DND-41 (cell line): Measurements from ENCODE around the gene DYRK1A.
A peak's percentile ranks its signal among the peaks of the same experiment; 100 is the strongest.

Experiments used
- ATAC-seq: fragments of 200-7000 bp; cut with Tn5 transposase; 3 replicates; pipeline ENCODE4 v1.9.1; 2021; ENCODE audit warnings: low read depth; ENCODE audit not compliant: insufficient read depth
- DNase-seq: peaks from one replicate; pipeline ENCODE4 v3.0.0-alpha.2; 2020
- H2AFZ ChIP-seq: 2 replicates; pipeline ENCODE4 v1.6.0; 2012; ENCODE audit warnings: low read depth, low read length
- H3K27ac ChIP-seq: 2 replicates; pipeline ENCODE4 v1.5.1; 2012; ENCODE audit warnings: low read length, inconsistent platforms
- H3K27me3 ChIP-seq: fragments of 200-600 bp; sonication (generic); 2 replicates; pipeline ENCODE4 v1.6.0; 2012; ENCODE audit warnings: low read length, mild to moderate bottlenecking, inconsistent platforms; ENCODE audit not compliant: insufficient read depth, poor library complexity
- H3K36me3 ChIP-seq: 2 replicates; pipeline ENCODE4 v1.5.1; 2012; ENCODE audit warnings: low read length, inconsistent platforms; ENCODE audit not compliant: insufficient read depth
- H3K4me1 ChIP-seq: 2 replicates; pipeline ENCODE4 v1.5.1; 2012; ENCODE audit warnings: mild to moderate bottlenecking, low read length; ENCODE audit not compliant: insufficient read depth
- H3K4me2 ChIP-seq: 2 replicates; pipeline ENCODE4 v1.6.0; 2012; ENCODE audit warnings: mild to moderate bottlenecking, moderate library complexity, low read length, inconsistent platforms; ENCODE audit not compliant: insufficient read depth
- H3K4me3 ChIP-seq, 2 experiments: fragments of 200-600 bp in 1 of 2; shearing (Covaris generic) in 1 of 2; 2 replicates each; pipeline ENCODE4 v1.5.1; 2012 to 2016; ENCODE audit warnings: inconsistent platforms in 2 of 2, low read length in 2 of 2, mild to moderate bottlenecking in 2 of 2, low read depth in 1 of 2, moderate library complexity in 1 of 2
- H3K79me2 ChIP-seq: 2 replicates; pipeline ENCODE4 v1.6.0; 2012; ENCODE audit warnings: low read length, inconsistent platforms; ENCODE audit not compliant: insufficient read depth
- H3K9ac ChIP-seq: 2 replicates; pipeline ENCODE4 v1.6.0; 2012; ENCODE audit warnings: low read depth, mild to moderate bottlenecking, inconsistent platforms, low read length, moderate library complexity
- H3K9me3 ChIP-seq: 2 replicates; pipeline ENCODE4 v1.5.1; 2012; ENCODE audit warnings: low read length, moderate library complexity, mild to moderate bottlenecking, inconsistent platforms; ENCODE audit not compliant: insufficient read depth, severe bottlenecking
- H4K20me1 ChIP-seq: 2 replicates; pipeline ENCODE4 v1.6.0; 2012; ENCODE audit warnings: low read length; ENCODE audit not compliant: insufficient read depth
- EZH2 ChIP-seq: IDR thresholded peaks from 3 replicates; pipeline ENCODE4 v1.6.1; 2012; ENCODE audit warnings: borderline replicate concordance, low read depth, mild to moderate bottlenecking, moderate library complexity, low read length, inconsistent platforms; ENCODE audit not compliant: severe bottlenecking
- TF ChIP-seq, protein P1 (sequence below): IDR thresholded peaks from 2 replicates; pipeline ENCODE4 v1.5.1; 2012; ENCODE audit warnings: borderline replicate concordance, low read length, moderate library complexity, mild to moderate bottlenecking; ENCODE audit not compliant: poor library complexity, severe bottlenecking; ENCODE audit errors: extremely low read depth

DYRK1A gene

DNA sequence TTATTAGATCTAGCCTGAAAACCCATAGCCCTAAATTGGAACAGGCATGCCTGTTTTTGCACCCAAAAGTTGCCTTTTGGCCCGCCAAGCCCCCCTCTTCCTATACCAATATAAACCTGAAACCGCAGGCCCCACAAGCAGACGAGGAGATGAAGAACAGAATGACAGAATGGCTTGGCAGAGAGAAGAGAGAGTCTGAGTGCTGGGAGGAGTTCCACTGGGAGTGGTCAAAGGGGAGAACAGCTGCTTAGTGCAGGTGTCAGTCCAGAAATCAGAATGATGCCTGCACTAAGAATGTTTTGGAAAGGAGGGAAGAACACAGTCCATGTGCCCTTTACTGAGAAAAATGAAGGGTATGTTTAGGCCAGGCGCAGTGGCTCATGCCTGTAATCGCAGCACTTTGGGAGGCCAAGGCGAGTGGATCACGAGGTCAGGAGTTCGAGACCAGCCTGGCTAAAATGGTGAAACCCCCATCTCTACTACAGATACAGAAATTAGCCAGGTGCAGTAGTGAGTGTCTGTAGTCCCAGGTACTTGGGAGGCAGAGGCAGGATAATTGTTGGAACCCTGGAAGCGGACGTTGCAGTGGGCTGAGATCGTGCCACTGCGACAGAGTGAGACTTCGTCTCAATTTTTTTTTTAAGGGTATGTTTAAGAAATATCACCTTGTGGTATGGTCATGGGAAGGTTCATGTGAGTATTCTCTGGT is 9.4 kb downstream of the DYRK1A start:
- Histone ChIP-seq H3K4me2 (peak overlapping the region; percentile 19; the same call in 1 of the 2 replicates), H3K36me3 (no peaks in the 10 kb centered on the region), H3K9ac (no peak overlapping the region), H4K20me1 (peaks cover 98% of the 10 kb centered on the region), H3K9me3 (no peaks in the 10 kb centered on the region), H3K4me1 (peaks cover 84% of the 10 kb centered on the region), H3K27ac (no peak overlapping the region), H3K4me3 (no peak overlapping the region), H2AFZ (no peak overlapping the region), H3K79me2 (peaks cover 100% of the 10 kb centered on the region), H3K27me3 (no peaks in the 10 kb centered on the region)
- peak; percentile 37 for DNase-seq
- peak; percentile 60; the same call in 2 of the 3 replicates for ATAC-seq
- no peak for TF ChIP-seq EZH2
- TF ChIP-seq, protein P1, sequence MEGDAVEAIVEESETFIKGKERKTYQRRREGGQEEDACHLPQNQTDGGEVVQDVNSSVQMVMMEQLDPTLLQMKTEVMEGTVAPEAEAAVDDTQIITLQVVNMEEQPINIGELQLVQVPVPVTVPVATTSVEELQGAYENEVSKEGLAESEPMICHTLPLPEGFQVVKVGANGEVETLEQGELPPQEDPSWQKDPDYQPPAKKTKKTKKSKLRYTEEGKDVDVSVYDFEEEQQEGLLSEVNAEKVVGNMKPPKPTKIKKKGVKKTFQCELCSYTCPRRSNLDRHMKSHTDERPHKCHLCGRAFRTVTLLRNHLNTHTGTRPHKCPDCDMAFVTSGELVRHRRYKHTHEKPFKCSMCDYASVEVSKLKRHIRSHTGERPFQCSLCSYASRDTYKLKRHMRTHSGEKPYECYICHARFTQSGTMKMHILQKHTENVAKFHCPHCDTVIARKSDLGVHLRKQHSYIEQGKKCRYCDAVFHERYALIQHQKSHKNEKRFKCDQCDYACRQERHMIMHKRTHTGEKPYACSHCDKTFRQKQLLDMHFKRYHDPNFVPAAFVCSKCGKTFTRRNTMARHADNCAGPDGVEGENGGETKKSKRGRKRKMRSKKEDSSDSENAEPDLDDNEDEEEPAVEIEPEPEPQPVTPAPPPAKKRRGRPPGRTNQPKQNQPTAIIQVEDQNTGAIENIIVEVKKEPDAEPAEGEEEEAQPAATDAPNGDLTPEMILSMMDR = no peak

DNA sequence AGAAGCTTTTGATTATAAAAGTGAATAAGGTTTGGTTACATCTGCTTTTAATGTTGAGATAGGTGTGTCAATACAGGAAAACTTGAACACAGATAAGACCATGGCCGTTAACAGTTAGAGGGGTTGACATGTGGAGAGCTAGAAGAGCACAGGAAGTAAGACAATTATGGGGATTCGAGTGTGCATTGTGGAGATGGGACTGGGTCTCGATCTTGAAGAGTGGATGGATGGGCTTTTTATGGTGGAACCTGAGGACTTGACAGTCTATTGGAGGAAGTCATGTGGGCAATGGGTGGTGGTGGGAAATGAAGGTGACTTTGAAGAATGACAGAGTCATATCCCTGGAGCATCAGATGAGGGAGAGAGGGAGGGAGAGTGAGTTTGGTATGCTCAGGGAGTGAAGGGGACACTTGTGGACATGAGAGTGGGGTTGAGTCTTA is 12.1 kb downstream of the DYRK1A start:
- H4K20me1 ChIP-seq = peaks cover 98% of the 10 kb centered on the region
- H3K36me3 ChIP-seq = no peaks in the 10 kb centered on the region
- no peak for TF ChIP-seq EZH2
- H3K9me3 ChIP-seq = no peaks in the 10 kb centered on the region
- DNase-seq = no peak
- peaks cover 100% of the 10 kb centered on the region for H3K79me2 ChIP-seq
- H3K4me1 ChIP-seq = peaks cover 66% of the 10 kb centered on the region
- no peak overlapping the region for H3K4me3 ChIP-seq
- no peak overlapping the region for H2AFZ ChIP-seq
- ATAC-seq = peak; percentile 32; the same call in 2 of the 3 replicates
- H3K27me3 ChIP-seq = no peaks in the 10 kb centered on the region
- H3K4me2 ChIP-seq = peak overlapping the region; percentile 11; the same call in 1 of the 2 replicates
- H3K27ac ChIP-seq = peak overlapping the region; percentile 24; the same call in 1 of the 2 replicates
- no peak overlapping the region for H3K9ac ChIP-seq

DNA sequence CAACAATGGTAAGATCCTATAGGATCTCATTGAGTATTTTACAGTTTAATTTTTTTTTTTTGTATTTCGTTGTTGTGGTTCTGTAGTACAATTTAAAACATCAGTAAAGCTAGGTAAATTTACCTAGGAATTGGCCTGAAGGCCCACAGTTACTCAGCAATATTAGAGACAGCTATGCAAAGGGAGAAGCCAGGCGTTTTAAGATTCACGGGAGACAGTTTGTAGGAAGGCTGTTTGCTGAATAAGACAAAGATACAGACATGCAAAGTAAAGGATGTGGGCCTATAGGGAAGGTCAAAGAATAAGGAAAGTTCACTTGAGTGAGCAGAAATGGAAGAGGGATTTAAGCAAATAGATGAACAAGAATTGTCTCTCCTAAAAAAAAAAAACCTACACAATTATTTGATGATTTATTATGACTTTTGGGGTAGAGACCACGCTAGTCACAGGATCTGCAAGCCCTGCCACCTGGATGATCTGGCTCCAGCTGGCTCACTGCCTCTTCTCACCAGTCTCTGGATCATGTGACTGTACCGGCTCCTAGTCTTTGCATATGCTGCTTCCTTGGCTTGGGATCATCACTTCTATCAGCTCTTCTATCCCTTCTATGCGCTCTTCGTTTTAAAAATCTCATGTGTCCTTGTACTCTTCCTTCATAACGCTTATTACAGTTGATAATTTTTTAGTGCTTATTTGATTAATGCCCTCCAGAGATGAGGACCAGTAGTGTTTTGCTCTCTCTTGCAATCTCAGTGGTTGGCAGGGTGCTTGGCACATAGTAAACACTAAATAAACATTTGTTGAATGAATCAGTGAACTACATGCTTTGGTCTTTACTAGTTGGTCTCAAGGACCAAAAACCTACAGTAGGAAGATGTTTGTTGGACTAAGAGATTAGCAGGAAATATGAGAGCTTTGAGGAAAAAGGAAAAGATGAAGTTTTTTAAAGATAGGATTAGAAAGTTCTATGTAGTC is 14.1 kb downstream of the DYRK1A start:
- ATAC-seq (0 out of 3 replicates have a peak, but pooled peaks have one; percentile 48), DNase-seq (peak; percentile 26)
- Histone ChIP-seq H3K4me3 (no peak overlapping the region), H3K4me1 (peaks cover 58% of the 10 kb centered on the region), H2AFZ (no peak overlapping the region), H3K36me3 (no peaks in the 10 kb centered on the region), H3K79me2 (peaks cover 100% of the 10 kb centered on the region), H3K27me3 (no peaks in the 10 kb centered on the region), H3K9me3 (no peaks in the 10 kb centered on the region), H3K9ac (no peak overlapping the region), H4K20me1 (peaks cover 100% of the 10 kb centered on the region), H3K4me2 (no peak overlapping the region), H3K27ac (peak overlapping the region; percentile 60)
- TF ChIP-seq EZH2 = no peak
- TF ChIP-seq, protein P1 = no peak
